Epithelial cell of proximal tubule (primary cell): Measurements from ENCODE around the gene SCO1. TPM values are rescaled to one million over a fixed set of nuclear protein-coding genes. Genes with fewer than 3 reads are reported as not detected.

ENCODE experiments used
- DNase-seq: peaks from one replicate; pipeline ENCODE4 v3.0.0-alpha.2; 2011; ENCODE audit warnings: low read depth
- H3K4me3 ChIP-seq: 2 replicates; pipeline ENCODE4 v1.5.1; 2011; ENCODE audit warnings: low read depth, mild to moderate bottlenecking, low read length
- CTCF ChIP-seq: conservative IDR thresholded peaks from 2 replicates; pipeline ENCODE4 v1.5.1; 2012; ENCODE audit warnings: low read depth, mild to moderate bottlenecking, low read length
- total RNA-seq: library from RNA; depleted of rRNA; stranded (reverse); fragments of >200 nt; gene quantifications from 2 replicates; pipeline ENCODE4 v1.2.3, GENCODE V29; 2015

SCO1 gene
- total RNA-seq, 1 donor from 2014 or later, result 33.7 TPM

GRCh38 chr17:10724546-10725195, 27.3 kb upstream of the SCO1 start:
- TF ChIP-seq CTCF, result no peak
- H3K4me3 ChIP-seq, result no peak overlapping the region
- no peak for DNase-seq

- H3K4me3 ChIP-seq, result no peak overlapping the region
- no peak for TF ChIP-seq CTCF
- no peak for DNase-seq
Measured at GRCh38 chr17:10718547-10718946, 21.2 kb upstream of the SCO1 start.

GRCh38 chr17:10716218-10716617, 18.9 kb upstream of the SCO1 start:
- DNase-seq, result no peak
- no peak for TF ChIP-seq CTCF
- no peak overlapping the region for H3K4me3 ChIP-seq

- H3K4me3 ChIP-seq, result no peak overlapping the region
- DNase-seq, result no peak
- TF ChIP-seq CTCF, result no peak
Measured at GRCh38 chr17:10713318-10713717, 16.0 kb upstream of the SCO1 start.

GRCh38 chr17:10705727-10706126, 8.4 kb upstream of the SCO1 start:
- no peak overlapping the region for H3K4me3 ChIP-seq
- no peak for TF ChIP-seq CTCF
- no peak for DNase-seq

- TF ChIP-seq CTCF, result no peak
- DNase-seq, result no peak
- peak overlapping the region; percentile 4 for H3K4me3 ChIP-seq
Measured at GRCh38 chr17:10702574-10702973, 5.2 kb upstream of the SCO1 start.

GRCh38 chr17:10699856-10700255, 2.5 kb upstream of the SCO1 start:
- H3K4me3 ChIP-seq, result no peak overlapping the region
- no peak for TF ChIP-seq CTCF
- DNase-seq, result no peak
